ENCODE measurements around the gene PI4KA.

- TF ChIP-seq CTCF (IDR thresholded peaks at IDR 0.05) (no peak), POLR2A (IDR thresholded peaks at IDR 0.05) (no peak)
These were observed 29.0 kb downstream of the PI4KA start for GRCh38 chr22:20829491-20830134.
